ENCODE results near the gene ARHGAP21.

Gene ARHGAP21

DNA sequence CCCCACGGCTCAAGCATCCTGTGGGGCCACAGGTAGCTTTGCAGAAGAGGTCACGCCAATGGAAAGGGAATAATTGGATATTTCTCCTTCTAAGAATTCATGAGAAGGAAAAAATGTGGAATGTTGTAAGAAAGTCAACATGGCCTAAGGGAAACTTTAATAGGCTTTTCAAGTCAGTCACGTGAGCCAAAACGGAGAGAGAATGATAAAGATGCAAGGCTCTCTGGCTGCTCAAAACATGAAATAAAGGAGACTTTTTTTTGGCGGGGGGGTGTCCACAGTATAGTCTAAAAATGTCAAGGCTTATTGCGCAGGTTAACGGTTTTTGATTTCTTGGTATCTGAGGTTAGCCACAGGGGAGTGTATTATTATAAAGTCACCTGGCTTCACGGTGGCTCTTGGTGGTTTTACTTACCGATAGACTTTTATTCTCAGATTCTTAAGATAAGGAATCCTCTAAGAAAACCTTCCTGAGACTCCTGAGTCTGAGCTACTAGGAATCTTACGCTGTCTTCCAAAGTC, 148.1 kb downstream of the ARHGAP21 start:
- no peaks in the 10 kb centered on the region for H3K4me1 ChIP-seq (ENCODE audit: control extremely low read depth in 1 of 4, control insufficient read depth in 4 of 4, insufficient read depth in 4 of 4, low read length in 3 of 4)
- no peak for DNase-seq
- no peaks in the 10 kb centered on the region for H3K9me3 ChIP-seq (ENCODE audit: control extremely low read depth in 1 of 5, control insufficient read depth in 4 of 5, insufficient read depth in 2 of 5, low read depth in 1 of 5, low read length in 4 of 5)
- H3K27me3 ChIP-seq (replicated peaks in 2 of 5; ENCODE audit: control insufficient read depth in 4 of 5, insufficient read depth in 5 of 5, low read length in 4 of 5) = peaks cover 0 to 5% (median 2%) of the 10 kb centered on the region in 5 experiments
- no peak overlapping the region for H3K27ac ChIP-seq (ENCODE audit: insufficient read depth in 1 of 2, low read depth in 1 of 2, low read length in 2 of 2, poor library complexity in 1 of 2, severe bottlenecking in 2 of 2)
- POLR2A ChIA-PET = no interaction called here
- H3K36me3 ChIP-seq (ENCODE audit: control insufficient read depth in 4 of 4, insufficient read depth in 4 of 4, low read length in 3 of 4) = no peaks in the 10 kb centered on the region
- CTCF ChIA-PET = no interaction called here
- H3K4me3 ChIP-seq (ENCODE audit: control insufficient read depth in 1 of 7, extremely low read depth in 1 of 7, insufficient read depth in 4 of 7, low read depth in 2 of 7, low read length in 6 of 7) = no peak overlapping the region
- WGBS (ENCODE audit: insufficient coverage) = 92% methylated on average over 8 of the region's 10 CpGs

GRCh38 chr10:24574578-24575155, 149.0 kb downstream of the ARHGAP21 start:
- POLR2A ChIA-PET = no interaction called here
- no peaks in the 10 kb centered on the region for H3K4me1 ChIP-seq (ENCODE audit: control extremely low read depth in 1 of 4, control insufficient read depth in 4 of 4, insufficient read depth in 4 of 4, low read length in 3 of 4)
- H3K27me3 ChIP-seq (replicated peaks in 2 of 5; ENCODE audit: control insufficient read depth in 4 of 5, insufficient read depth in 5 of 5, low read length in 4 of 5) = peaks cover 0 to 5% (median 2%) of the 10 kb centered on the region in 5 experiments
- H3K36me3 ChIP-seq (ENCODE audit: control insufficient read depth in 4 of 4, insufficient read depth in 4 of 4, low read length in 3 of 4) = no peaks in the 10 kb centered on the region
- H3K9me3 ChIP-seq (ENCODE audit: control extremely low read depth in 1 of 5, control insufficient read depth in 4 of 5, insufficient read depth in 2 of 5, low read depth in 1 of 5, low read length in 4 of 5) = no peaks in the 10 kb centered on the region
- H3K27ac ChIP-seq (ENCODE audit: insufficient read depth in 1 of 2, low read depth in 1 of 2, low read length in 2 of 2, poor library complexity in 1 of 2, severe bottlenecking in 2 of 2) = no peak overlapping the region
- CTCF ChIA-PET = no interaction called here
- no peak for DNase-seq
- H3K4me3 ChIP-seq (ENCODE audit: control insufficient read depth in 1 of 7, extremely low read depth in 1 of 7, insufficient read depth in 4 of 7, low read depth in 2 of 7, low read length in 6 of 7) = no peak overlapping the region
- 88% methylated on average over 3 of the region's 3 CpGs for WGBS (ENCODE audit: insufficient coverage)

- Histone ChIP-seq H3K4me1 (ENCODE audit: control extremely low read depth in 1 of 4, control insufficient read depth in 4 of 4, insufficient read depth in 4 of 4, low read length in 3 of 4) (no peaks in the 10 kb centered on the region), H3K9me3 (ENCODE audit: control extremely low read depth in 1 of 5, control insufficient read depth in 4 of 5, insufficient read depth in 2 of 5, low read depth in 1 of 5, low read length in 4 of 5) (no peaks in the 10 kb centered on the region), H3K27me3 (replicated peaks in 2 of 5; ENCODE audit: control insufficient read depth in 4 of 5, insufficient read depth in 5 of 5, low read length in 4 of 5) (peaks cover 0 to 5% (median 2%) of the 10 kb centered on the region in 5 experiments), H3K36me3 (ENCODE audit: control insufficient read depth in 4 of 4, insufficient read depth in 4 of 4, low read length in 3 of 4) (no peaks in the 10 kb centered on the region), H3K27ac (ENCODE audit: insufficient read depth in 1 of 2, low read depth in 1 of 2, low read length in 2 of 2, poor library complexity in 1 of 2, severe bottlenecking in 2 of 2) (no peak overlapping the region), H3K4me3 (ENCODE audit: control insufficient read depth in 1 of 7, extremely low read depth in 1 of 7, insufficient read depth in 4 of 7, low read depth in 2 of 7, low read length in 6 of 7) (no peak overlapping the region)
- WGBS (ENCODE audit: insufficient coverage) = 99% methylated on average over 9 of the region's 9 CpGs
- ChIA-PET CTCF (no interaction called here), POLR2A (no interaction called here)
- no peak for DNase-seq
Observed at GRCh38 chr10:24574161-24574560, 149.5 kb downstream of the ARHGAP21 start.

- no peaks in the 10 kb centered on the region for H3K4me1 ChIP-seq (ENCODE audit: control extremely low read depth in 1 of 4, control insufficient read depth in 4 of 4, insufficient read depth in 4 of 4, low read length in 3 of 4)
- POLR2A ChIA-PET = no interaction called here
Observed at GRCh38 chr10:24571870-24572450, 151.7 kb downstream of the ARHGAP21 start.

DNA sequence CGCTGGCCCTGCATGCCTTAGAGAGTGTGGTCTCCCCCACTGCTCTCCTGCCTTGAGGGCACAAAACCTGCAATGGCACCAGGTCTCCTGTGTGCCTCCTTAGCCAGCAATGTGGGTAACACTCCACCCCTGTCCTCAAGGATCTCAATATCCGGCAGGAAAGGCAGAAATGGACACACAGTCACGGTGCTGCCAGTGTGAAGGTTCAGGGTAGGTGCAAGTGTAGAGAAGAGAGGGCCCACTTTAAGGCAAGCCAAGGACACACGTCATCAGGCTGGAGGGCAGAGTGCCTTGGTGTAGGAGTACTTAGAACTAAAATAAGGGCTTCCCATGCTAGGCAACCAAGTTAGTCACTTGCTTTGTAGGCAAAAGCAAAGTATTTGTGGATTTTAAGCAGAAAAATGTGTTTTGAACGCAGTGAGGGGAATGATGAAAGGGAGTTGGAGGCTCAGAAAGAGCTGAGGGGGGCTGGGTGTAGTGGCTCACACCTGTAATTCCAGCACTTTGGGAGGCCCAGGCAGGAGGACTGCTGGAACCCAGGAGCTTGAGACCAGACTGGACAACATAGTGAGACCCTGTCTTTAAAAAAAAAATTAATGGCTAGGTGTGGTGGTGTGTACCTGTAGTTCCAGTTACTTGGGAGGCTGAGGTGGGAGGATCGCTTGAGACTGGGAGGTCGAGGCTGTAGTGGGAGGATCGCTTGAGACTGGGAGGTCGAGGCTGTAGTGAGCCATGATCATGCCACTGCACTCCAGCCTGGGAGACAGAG, 152.8 kb downstream of the ARHGAP21 start:
- H3K36me3 ChIP-seq (ENCODE audit: control insufficient read depth in 4 of 4, insufficient read depth in 4 of 4, low read length in 3 of 4) = no peaks in the 10 kb centered on the region
- ChIA-PET POLR2A (no interaction called here), CTCF (interaction anchor here (0.9 kb wide), 1 partner anchor 14 kb away, joined by 6 read pairs; no protein-coding TSS in a partner anchor)
- H3K4me1 ChIP-seq (ENCODE audit: control extremely low read depth in 1 of 4, control insufficient read depth in 4 of 4, insufficient read depth in 4 of 4, low read length in 3 of 4) = no peaks in the 10 kb centered on the region
- no peak overlapping the region for H3K4me3 ChIP-seq (ENCODE audit: control insufficient read depth in 1 of 7, extremely low read depth in 1 of 7, insufficient read depth in 4 of 7, low read depth in 2 of 7, low read length in 6 of 7)
- WGBS (ENCODE audit: insufficient coverage) = 87% methylated on average over 7 of the region's 9 CpGs
- H3K9me3 ChIP-seq (ENCODE audit: control extremely low read depth in 1 of 5, control insufficient read depth in 4 of 5, insufficient read depth in 2 of 5, low read depth in 1 of 5, low read length in 4 of 5) = peaks cover 0 to under 1% (median 0%) of the 10 kb centered on the region in 5 experiments
- peaks cover 0 to 5% (median 2%) of the 10 kb centered on the region in 5 experiments for H3K27me3 ChIP-seq (replicated peaks in 2 of 5; ENCODE audit: control insufficient read depth in 4 of 5, insufficient read depth in 5 of 5, low read length in 4 of 5)
- DNase-seq = no peak
- no peak overlapping the region for H3K27ac ChIP-seq (ENCODE audit: insufficient read depth in 1 of 2, low read depth in 1 of 2, low read length in 2 of 2, poor library complexity in 1 of 2, severe bottlenecking in 2 of 2)

More at GRCh38 chr10:24571870-24572450, 151.7 kb downstream of the ARHGAP21 start:
- CTCF ChIA-PET = no interaction called here
- 87% methylated on average over 5 of the region's 7 CpGs for whole genome bisulfite sequencing (ENCODE audit: insufficient coverage)
- DNase-seq = no peak
- Histone ChIP-seq H3K27ac (ENCODE audit: insufficient read depth in 1 of 2, low read depth in 1 of 2, low read length in 2 of 2, poor library complexity in 1 of 2, severe bottlenecking in 2 of 2) (no peak overlapping the region), H3K4me3 (ENCODE audit: control insufficient read depth in 1 of 7, extremely low read depth in 1 of 7, insufficient read depth in 4 of 7, low read depth in 2 of 7, low read length in 6 of 7) (no peak overlapping the region), H3K9me3 (ENCODE audit: control extremely low read depth in 1 of 5, control insufficient read depth in 4 of 5, insufficient read depth in 2 of 5, low read depth in 1 of 5, low read length in 4 of 5) (no peaks in the 10 kb centered on the region), H3K27me3 (replicated peaks in 2 of 5; ENCODE audit: control insufficient read depth in 4 of 5, insufficient read depth in 5 of 5, low read length in 4 of 5) (peaks cover 0 to 5% (median 2%) of the 10 kb centered on the region in 5 experiments), H3K36me3 (ENCODE audit: control insufficient read depth in 4 of 4, insufficient read depth in 4 of 4, low read length in 3 of 4) (no peaks in the 10 kb centered on the region)

- H3K36me3 ChIP-seq (ENCODE audit: control insufficient read depth in 4 of 4, insufficient read depth in 4 of 4, low read length in 3 of 4) = no peaks in the 10 kb centered on the region
- peaks cover 0 to 1% (median 0%) of the 10 kb centered on the region in 5 experiments for H3K9me3 ChIP-seq (ENCODE audit: control extremely low read depth in 1 of 5, control insufficient read depth in 4 of 5, insufficient read depth in 2 of 5, low read depth in 1 of 5, low read length in 4 of 5)
- POLR2A ChIA-PET = no interaction called here
- DNase-seq = no peak
- peaks cover 0 to 5% (median 2%) of the 10 kb centered on the region in 5 experiments for H3K27me3 ChIP-seq (replicated peaks in 2 of 5; ENCODE audit: control insufficient read depth in 4 of 5, insufficient read depth in 5 of 5, low read length in 4 of 5)
- H3K27ac ChIP-seq (ENCODE audit: insufficient read depth in 1 of 2, low read depth in 1 of 2, low read length in 2 of 2, poor library complexity in 1 of 2, severe bottlenecking in 2 of 2) = peak overlapping the region in 1 of 2 experiments; percentile 54
- WGBS (ENCODE audit: insufficient coverage) = 91% methylated on average over 11 of the region's 12 CpGs
- no peak overlapping the region for H3K4me3 ChIP-seq (ENCODE audit: control insufficient read depth in 1 of 7, extremely low read depth in 1 of 7, insufficient read depth in 4 of 7, low read depth in 2 of 7, low read length in 6 of 7)
- CTCF ChIA-PET = interaction anchor here (0.9 kb wide), 1 partner anchor 13 kb away, joined by 6 read pairs; no protein-coding TSS in a partner anchor
- H3K4me1 ChIP-seq (ENCODE audit: control extremely low read depth in 1 of 4, control insufficient read depth in 4 of 4, insufficient read depth in 4 of 4, low read length in 3 of 4) = no peaks in the 10 kb centered on the region
Observed at GRCh38 chr10:24569828-24570657, 153.6 kb downstream of the ARHGAP21 start.
